GM12878 (cell line): ENCODE measurements around the gene GIMAP8. TPM values are rescaled to one million over a fixed set of nuclear protein-coding genes. Genes with fewer than 3 reads are reported as not detected.

ENCODE experiments used
- ATAC-seq: fragments of 200-7000 bp; cut with Tn5 transposase; 3 replicates; pipeline ENCODE4 v1.9.1; 2020; ENCODE audit warnings: mild to moderate bottlenecking, moderate library complexity
- BruUV-seq: library from RNA; stranded (reverse); fragments of 400-500 nt; replicated peaks from 2 replicates; lab custom pipeline; 2021; lab: Mats Ljungman, UMichigan
- CTCF ChIA-PET: fragments of 300-600 bp; sonication (Branson Sonifier 250); formaldehyde crosslinking; extraction: SDS; loops from one replicate; lab custom pipeline; 2021; ENCODE audit warnings: inconsistent platforms; lab: Yijun Ruan, JAX
- POLR2A ChIA-PET: fragments of 350-600 bp; formaldehyde crosslinking; extraction: SDS; loops from one replicate; lab custom pipeline; 2021; ENCODE audit warnings: inconsistent platforms; lab: Charles Lee
- RAD21 ChIA-PET: fragments of 300-600 bp; sonication (Branson Sonifier 250); formaldehyde crosslinking; loops from one replicate; lab custom pipeline; 2023; ENCODE audit warnings: antibody characterized with exemption; ENCODE audit not compliant: unreplicated experiment; lab: Charles Lee
- SMC1A ChIA-PET: fragments of 300-600 bp; sonication (Branson Sonifier 250); formaldehyde crosslinking; loops from one replicate; lab custom pipeline; 2023; ENCODE audit not compliant: unreplicated experiment, uncharacterized antibody; lab: Charles Lee
- DNase-seq: peaks from one replicate; pipeline ENCODE4 v3.0.0-alpha.2; 2011; ENCODE audit warnings: low read depth, low spot score
- FAIRE-seq: peaks from 3 replicates; lab custom pipeline; 2011; peaks lifted over from hg19 to GRCh38; lab: Jason Lieb, UNC
- H2AFZ ChIP-seq: 2 replicates; pipeline ENCODE4 v1.6.0; 2011; ENCODE audit warnings: low read depth, low read length, control low read depth; ENCODE audit not compliant: control insufficient read depth
- H3K27ac ChIP-seq: 2 replicates; pipeline ENCODE4 v1.5.1; 2011; ENCODE audit warnings: control low read depth; ENCODE audit not compliant: control insufficient read depth, insufficient read depth
- H3K27me3 ChIP-seq, 2 experiments: replicated peaks in 1 of 2; 2 replicates each; pipeline versions ENCODE4 v1.6.0 to v1.6.1; 2011; ENCODE audit warnings: low read length in 1 of 2; ENCODE audit not compliant: control insufficient read depth in 2 of 2, insufficient read depth in 2 of 2
- H3K36me3 ChIP-seq, 2 experiments: 2 replicates each; pipeline ENCODE4 v1.5.1; 2011; ENCODE audit warnings: low read length in 1 of 2; ENCODE audit not compliant: control insufficient read depth in 2 of 2, insufficient read depth in 2 of 2
- H3K4me1 ChIP-seq: 2 replicates; pipeline ENCODE4 v1.6.1; 2011; ENCODE audit warnings: mild to moderate bottlenecking, low read length, moderate library complexity, mixed read lengths; ENCODE audit not compliant: control insufficient read depth, insufficient read depth
- H3K4me2 ChIP-seq: 2 replicates; pipeline ENCODE4 v1.6.0; 2011; ENCODE audit warnings: control low read depth; ENCODE audit not compliant: control insufficient read depth, insufficient read depth
- H3K4me3 ChIP-seq: fragments of 200-600 bp; sonication (generic); 2 replicates; pipeline ENCODE4 v1.5.1; 2016
- H3K79me2 ChIP-seq: 2 replicates; pipeline ENCODE4 v1.6.0; 2011; ENCODE audit warnings: low read length; ENCODE audit not compliant: control insufficient read depth, insufficient read depth
- H3K9ac ChIP-seq: 2 replicates; pipeline ENCODE4 v1.8.0; 2011; ENCODE audit warnings: low read length, control low read depth, mixed read lengths; ENCODE audit not compliant: control insufficient read depth, insufficient read depth
- H3K9me3 ChIP-seq: replicated peaks from 3 replicates; pipeline ENCODE4 v1.5.1; 2011; ENCODE audit warnings: mild to moderate bottlenecking, low read length; ENCODE audit not compliant: control insufficient read depth, insufficient read depth
- H4K20me1 ChIP-seq: 2 replicates; pipeline ENCODE4 v1.6.0; 2011; ENCODE audit not compliant: control insufficient read depth, insufficient read depth
- CHD2 ChIP-seq: IDR thresholded peaks from 2 replicates; pipeline ENCODE4 v1.6.1; 2011; ENCODE audit warnings: low read depth, low read length, improper control_type of control experiment, borderline replicate concordance
- GABPA ChIP-seq: IDR thresholded peaks from 2 replicates; pipeline ENCODE4 v1.6.1; 2014; ENCODE audit warnings: antibody characterized with exemption, low read depth, mild to moderate bottlenecking, inconsistent platforms
- IKZF1 ChIP-seq: fragments of 450-650 bp; conservative IDR thresholded peaks from 2 replicates; pipeline ENCODE4 v1.6.1; 2017; ENCODE audit warnings: antibody characterized with exemption, mild to moderate bottlenecking
- MAX ChIP-seq: IDR thresholded peaks from 2 replicates; pipeline ENCODE4 v1.6.1; 2012; ENCODE audit warnings: low read depth, low read length, improper control_type of control experiment
- NFYA ChIP-seq: IDR thresholded peaks from 2 replicates; pipeline ENCODE4 v1.6.1; 2011; ENCODE audit warnings: low read depth, mild to moderate bottlenecking, low read length, improper control_type of control experiment, borderline replicate concordance
- PBX3 ChIP-seq: IDR thresholded peaks from 2 replicates; pipeline ENCODE4 v1.6.1; 2011; ENCODE audit warnings: mild to moderate bottlenecking, low read depth, low read length, moderate library complexity; ENCODE audit not compliant: insufficient replicate concordance
- ZBTB11 ChIP-seq: fragments of 450-650 bp; formaldehyde crosslinking; IDR thresholded peaks from 2 replicates; pipeline ENCODE4 v1.5.0; 2022; ENCODE audit warnings: mild to moderate bottlenecking, missing genetic modification characterization
- WGBS: methylation state at CpG from one replicate; pipeline ENCODE4 v1.1.6; 2016; ENCODE audit warnings: low lambda C conversion rate; ENCODE audit not compliant: insufficient replicate concordance, insufficient coverage; ENCODE audit errors: missing lambda C conversion rate; 5-methylcytosine and 5-hydroxymethylcytosine counted together
- in situ Hi-C: fragments of 300-500 bp; cut with MboI; formaldehyde crosslinking; loops from 9 replicates; pipeline ENCODE4 v1.14.3; 2018; ENCODE audit warnings: mixed read lengths
- intact Hi-C: fragments of 100-400 bp; cut with micrococcal nuclease; formaldehyde crosslinking; loops from one replicate; pipeline ENCODE4 v1.14.2; 2022; ENCODE audit not compliant: unreplicated experiment
- polyA plus RNA-seq, 11 experiments: library from polyadenylated mRNA; depleted of rRNA in 4 of 11; unstranded in 6 of 11; stranded (reverse) in 5 of 11; fragments of >200 nt; fragmentation: Nextera tagmentation in 4 of 11; fragmentation: Illumina TruSeq in 1 of 11; extraction: Ambion mirVana in 4 of 11; extraction: Trizol in 1 of 11; gene quantifications; 1 replicate in 1 of 11; 2 replicates in 10 of 11; pipeline versions ENCODE4 v1.2.1 to v1.2.3, GENCODE V29; 2011 to 2016; ENCODE audit warnings: inconsistent platforms in 2 of 11, missing spikeins in 2 of 11, low read depth in 1 of 11
- total RNA-seq, 4 experiments: library from RNA; depleted of rRNA in 3 of 4; stranded (reverse); fragments of >200 nt in 3 of 4; fragmentation: Illumina TruSeq in 1 of 4; extraction: Trizol in 1 of 4; gene quantifications; 2 replicates each; pipeline versions ENCODE4 v1.2.1 to v1.2.3, GENCODE V29; 2013 to 2021
- TF ChIP-seq, protein P1 (sequence below): fragments of 450-650 bp; IDR thresholded peaks from 2 replicates; pipeline ENCODE4 v1.6.1; 2017; ENCODE audit warnings: low read depth, mild to moderate bottlenecking, moderate library complexity

Gene GIMAP8
- total and polyA plus RNA-seq, 10 of the 15 experiments (the other 5 are each of a cell fraction or from before 2014, with no cell fraction given): 0.66 to 9.7 (median 4.7) TPM

- TF ChIP-seq, protein P1, sequence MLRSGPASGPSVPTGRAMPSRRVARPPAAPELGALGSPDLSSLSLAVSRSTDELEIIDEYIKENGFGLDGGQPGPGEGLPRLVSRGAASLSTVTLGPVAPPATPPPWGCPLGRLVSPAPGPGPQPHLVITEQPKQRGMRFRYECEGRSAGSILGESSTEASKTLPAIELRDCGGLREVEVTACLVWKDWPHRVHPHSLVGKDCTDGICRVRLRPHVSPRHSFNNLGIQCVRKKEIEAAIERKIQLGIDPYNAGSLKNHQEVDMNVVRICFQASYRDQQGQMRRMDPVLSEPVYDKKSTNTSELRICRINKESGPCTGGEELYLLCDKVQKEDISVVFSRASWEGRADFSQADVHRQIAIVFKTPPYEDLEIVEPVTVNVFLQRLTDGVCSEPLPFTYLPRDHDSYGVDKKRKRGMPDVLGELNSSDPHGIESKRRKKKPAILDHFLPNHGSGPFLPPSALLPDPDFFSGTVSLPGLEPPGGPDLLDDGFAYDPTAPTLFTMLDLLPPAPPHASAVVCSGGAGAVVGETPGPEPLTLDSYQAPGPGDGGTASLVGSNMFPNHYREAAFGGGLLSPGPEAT: no peak
- TF ChIP-seq GABPA (no peak), NFYA (no peak)
- TF ChIP-seq, all 136 proteins: peak for 0
Observed at GRCh38 chr7:150503581-150503980, 53.2 kb downstream of the GIMAP8 start (continued).

- ChIA-PET SMC1A (no interaction called here), RAD21 (interaction anchor here (1.8 kb wide), 1 partner anchor 178 kb away, joined by 4 read pairs; the partner anchor contains the start of gene GIMAP2), CTCF (interaction anchor here (0.7 kb wide), 1 partner anchor 247 kb away, joined by 6 read pairs; no protein-coding TSS in a partner anchor), POLR2A (no interaction called here)
- WGBS: 67% methylated on average over 4 of the region's 4 CpGs
- TF ChIP-seq CHD2 (no peak), PBX3 (no peak), IKZF1 (no peak), ZBTB11 (no peak), MAX (no peak)
- BruUV-seq: no TSS peak
- Histone ChIP-seq H3K27me3 (no peaks in the 10 kb centered on the region), H3K79me2 (no peaks in the 10 kb centered on the region), H3K4me1 (no peaks in the 10 kb centered on the region), H4K20me1 (no peaks in the 10 kb centered on the region), H3K27ac (no peak overlapping the region), H3K4me3 (no peak overlapping the region), H3K9me3 (no peaks in the 10 kb centered on the region; the same call in 2 of the 3 replicates), H3K4me2 (no peak overlapping the region), H2AFZ (no peak overlapping the region), H3K36me3 (no peaks in the 10 kb centered on the region), H3K9ac (no peak overlapping the region)
- FAIRE-seq: no peak
- in situ Hi-C loops: no loop called here
- DNase-seq: no peak
- ATAC-seq: no peak
- intact Hi-C loops: no loop called here
Observed at GRCh38 chr7:150507947-150508602, 57.6 kb downstream of the GIMAP8 start.
